SK-N-SH treated with all-trans-retinoic acid at 6 μM for 48 hours (cell line): ENCODE data around the gene DENND5B.

Source experiments
- ATAC-seq: fragments of 200-7000 bp; cut with Tn5 transposase; 3 replicates; pipeline ENCODE4 v1.9.1; 2020; ENCODE audit warnings: mild to moderate bottlenecking, moderate library complexity
- ARNTL ChIP-seq: fragments of 450-650 bp; formaldehyde crosslinking; IDR thresholded peaks from 2 replicates; pipeline ENCODE4 v1.5.0; 2020; ENCODE audit warnings: low read depth, mild to moderate bottlenecking, moderate library complexity, borderline replicate concordance
- BACH2 ChIP-seq: fragments of 250-450 bp; sonication (Bioruptor Pico); IDR thresholded peaks from 2 replicates; pipeline ENCODE4 v1.9.0; 2021; ENCODE audit warnings: mild to moderate bottlenecking, borderline replicate concordance
- CREB5 ChIP-seq: fragments of 250-450 bp; sonication (Bioruptor Pico); IDR thresholded peaks from 2 replicates; pipeline ENCODE4 v1.5.1; 2020; ENCODE audit warnings: low read depth, mild to moderate bottlenecking, moderate library complexity
- CSDC2 ChIP-seq: fragments of 250-450 bp; sonication (Bioruptor Pico); IDR thresholded peaks from 2 replicates; pipeline ENCODE4 v1.5.0; 2020; ENCODE audit warnings: mild to moderate bottlenecking, moderate library complexity
- CSRNP3 ChIP-seq: fragments of 250-450 bp; sonication (Bioruptor Pico); IDR thresholded peaks from 2 replicates; pipeline ENCODE4 v1.5.1; 2021; ENCODE audit warnings: mild to moderate bottlenecking, moderate library complexity
- ESRRG ChIP-seq: fragments of 250-450 bp; sonication (Bioruptor Pico); IDR thresholded peaks from 2 replicates; pipeline ENCODE4 v1.6.1; 2021; ENCODE audit warnings: mild to moderate bottlenecking
- GLIS3 ChIP-seq: fragments of 250-450 bp; sonication (Bioruptor Pico); IDR thresholded peaks from 2 replicates; pipeline ENCODE4 v1.5.0; 2020; ENCODE audit warnings: mild to moderate bottlenecking, moderate library complexity
- ISL1 ChIP-seq: fragments of 250-450 bp; sonication (Bioruptor Pico); IDR thresholded peaks from 2 replicates; pipeline ENCODE4 v2.1.2; 2022; ENCODE audit warnings: mild to moderate bottlenecking, moderate library complexity
- OSR1 ChIP-seq: fragments of 250-450 bp; sonication (Bioruptor Pico); IDR thresholded peaks from 2 replicates; pipeline ENCODE4 v1.8.0; 2022; ENCODE audit warnings: moderate library complexity, mild to moderate bottlenecking, inconsistent platforms
- PATZ1 ChIP-seq: fragments of 250-450 bp; sonication (Bioruptor Pico); IDR thresholded peaks from 2 replicates; pipeline ENCODE4 v1.8.0; 2020; ENCODE audit warnings: mild to moderate bottlenecking, moderate library complexity, borderline replicate concordance
- PPARA ChIP-seq: fragments of 250-450 bp; sonication (Bioruptor Pico); IDR thresholded peaks from 2 replicates; pipeline ENCODE4 v1.5.0; 2020; ENCODE audit warnings: mild to moderate bottlenecking, borderline replicate concordance
- RARB ChIP-seq: fragments of 250-450 bp; sonication (Bioruptor Pico); IDR thresholded peaks from 2 replicates; pipeline ENCODE4 v1.8.0; 2021; ENCODE audit warnings: mild to moderate bottlenecking, moderate library complexity
- SNAI2 ChIP-seq: fragments of 250-450 bp; sonication (Bioruptor Pico); IDR thresholded peaks from 2 replicates; pipeline ENCODE4 v1.5.0; 2020; ENCODE audit warnings: mild to moderate bottlenecking, moderate library complexity
- TCF4 ChIP-seq: fragments of 250-450 bp; sonication (Bioruptor Pico); IDR thresholded peaks from 2 replicates; pipeline ENCODE4 v1.8.0; 2021; ENCODE audit warnings: mild to moderate bottlenecking, moderate library complexity, borderline replicate concordance
- TOX ChIP-seq: fragments of 250-450 bp; sonication (Bioruptor Pico); IDR thresholded peaks from 2 replicates; pipeline ENCODE4 v1.8.0; 2021; ENCODE audit warnings: mild to moderate bottlenecking, moderate library complexity, borderline replicate concordance
- ZC3H10 ChIP-seq: fragments of 250-450 bp; sonication (Bioruptor Pico); IDR thresholded peaks from 2 replicates; pipeline ENCODE4 v1.5.1; 2021; ENCODE audit warnings: mild to moderate bottlenecking, moderate library complexity
- ZFP3 ChIP-seq: fragments of 250-450 bp; sonication (Bioruptor Pico); IDR thresholded peaks from 2 replicates; pipeline ENCODE4 v1.5.0; 2020; ENCODE audit warnings: mild to moderate bottlenecking, moderate library complexity
- ZNF70 ChIP-seq: fragments of 450-650 bp; formaldehyde crosslinking; IDR thresholded peaks from 2 replicates; pipeline ENCODE4 v1.5.0; 2020; ENCODE audit warnings: mild to moderate bottlenecking, moderate library complexity
- ZNF8 ChIP-seq: fragments of 450-650 bp; formaldehyde crosslinking; IDR thresholded peaks from 2 replicates; pipeline ENCODE4 v1.5.0; 2020; ENCODE audit warnings: mild to moderate bottlenecking, moderate library complexity
- TF ChIP-seq, protein P1 (sequence below): fragments of 250-450 bp; sonication (Bioruptor Pico); IDR thresholded peaks from 2 replicates; pipeline ENCODE4 v1.8.0; 2021; ENCODE audit warnings: low read depth, mild to moderate bottlenecking, moderate library complexity, borderline replicate concordance

Gene DENND5B

DNA sequence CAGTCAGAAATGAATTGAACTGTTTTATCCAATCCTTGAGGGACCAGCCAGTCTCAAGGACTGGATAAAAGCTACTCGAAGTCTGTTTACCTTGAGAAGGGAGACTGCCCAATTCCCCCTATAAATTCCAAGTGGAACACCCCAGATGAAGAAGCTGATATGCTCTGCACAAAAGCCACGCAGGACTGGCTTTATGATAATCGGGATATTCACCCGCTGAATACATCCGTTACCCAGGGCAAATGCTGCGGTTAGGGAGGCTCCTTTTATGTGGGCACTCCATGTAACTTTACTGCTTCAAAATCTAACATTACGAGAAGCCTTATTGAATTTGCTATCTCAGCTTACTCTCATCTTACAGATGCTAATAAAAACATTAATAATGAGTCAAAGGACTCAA, 119.1 kb downstream of the DENND5B start:
- no peak for ATAC-seq
- TF ChIP-seq ZFP3 (CRISPR knock-in tag) (no peak), PPARA (CRISPR knock-in tag) (no peak), PATZ1 (no peak), CSDC2 (no peak)
- TF ChIP-seq, protein P1, sequence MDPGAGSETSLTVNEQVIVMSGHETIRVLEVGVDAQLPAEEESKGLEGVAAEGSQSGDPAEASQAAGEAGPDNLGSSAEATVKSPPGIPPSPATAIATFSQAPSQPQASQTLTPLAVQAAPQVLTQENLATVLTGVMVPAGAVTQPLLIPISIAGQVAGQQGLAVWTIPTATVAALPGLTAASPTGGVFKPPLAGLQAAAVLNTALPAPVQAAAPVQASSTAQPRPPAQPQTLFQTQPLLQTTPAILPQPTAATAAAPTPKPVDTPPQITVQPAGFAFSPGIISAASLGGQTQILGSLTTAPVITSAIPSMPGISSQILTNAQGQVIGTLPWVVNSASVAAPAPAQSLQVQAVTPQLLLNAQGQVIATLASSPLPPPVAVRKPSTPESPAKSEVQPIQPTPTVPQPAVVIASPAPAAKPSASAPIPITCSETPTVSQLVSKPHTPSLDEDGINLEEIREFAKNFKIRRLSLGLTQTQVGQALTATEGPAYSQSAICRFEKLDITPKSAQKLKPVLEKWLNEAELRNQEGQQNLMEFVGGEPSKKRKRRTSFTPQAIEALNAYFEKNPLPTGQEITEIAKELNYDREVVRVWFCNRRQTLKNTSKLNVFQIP = no peak
- TF ChIP-seq, all 23 proteins: peak for 0

DNA sequence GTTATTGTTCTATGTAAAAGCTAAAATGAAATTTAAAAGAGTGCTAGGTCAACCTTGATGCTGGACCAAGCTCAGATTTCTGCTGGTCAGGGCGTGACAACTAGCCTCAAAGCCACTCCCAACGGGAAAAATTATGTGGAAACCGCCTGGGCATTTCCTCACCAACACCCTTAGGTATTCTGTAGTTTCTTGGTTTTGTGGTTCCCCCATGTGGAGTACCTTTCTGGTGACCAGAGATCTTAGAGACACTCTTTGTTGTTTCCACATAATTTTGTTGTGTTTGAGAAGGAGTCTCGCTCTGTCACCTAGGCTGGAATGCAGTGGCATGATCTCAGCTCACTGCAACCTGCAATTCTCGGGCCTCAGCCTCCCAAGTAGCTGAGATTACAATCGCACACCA, 119.9 kb downstream of the DENND5B start:
- ATAC-seq = no peak
- TF ChIP-seq ISL1 (CRISPR knock-in tag) = no peak
- TF ChIP-seq CREB5 = no peak
- TF ChIP-seq TCF4 (CRISPR knock-in tag) = no peak
- no peak for TF ChIP-seq CSRNP3 (CRISPR knock-in tag)
- TF ChIP-seq SNAI2 (CRISPR knock-in tag) = no peak
- TF ChIP-seq ZNF70 = no peak
- TF ChIP-seq PPARA (CRISPR knock-in tag) = no peak
- no peak for TF ChIP-seq PATZ1
- no peak for TF ChIP-seq OSR1 (CRISPR knock-in tag)
- no peak for TF ChIP-seq GLIS3 (CRISPR knock-in tag)
- TF ChIP-seq BACH2 (CRISPR knock-in tag) = no peak
- TF ChIP-seq, protein P1 = no peak
- no peak for TF ChIP-seq ZNF8 (CRISPR knock-in tag)
- TF ChIP-seq ESRRG (CRISPR knock-in tag) = no peak
- TF ChIP-seq ZFP3 (CRISPR knock-in tag) = no peak

GRCh38 chr12:31470459-31470858, 120.5 kb downstream of the DENND5B start:
- ATAC-seq = no peak
- TF ChIP-seq ARNTL (CRISPR knock-in tag) = no peak
- TF ChIP-seq CSRNP3 (CRISPR knock-in tag) = no peak
- TF ChIP-seq ZNF8 (CRISPR knock-in tag) = no peak
- TF ChIP-seq BACH2 (CRISPR knock-in tag) = no peak
- no peak for TF ChIP-seq RARB (CRISPR knock-in tag)
- TF ChIP-seq PATZ1 = no peak
- TF ChIP-seq ZC3H10 (CRISPR knock-in tag) = no peak
- TF ChIP-seq TOX (CRISPR knock-in tag) = no peak
- no peak for TF ChIP-seq TCF4 (CRISPR knock-in tag)
- no peak for TF ChIP-seq CSDC2
- no peak for TF ChIP-seq ZFP3 (CRISPR knock-in tag)
- TF ChIP-seq SNAI2 (CRISPR knock-in tag) = no peak
- TF ChIP-seq ISL1 (CRISPR knock-in tag) = no peak
- no peak for TF ChIP-seq OSR1 (CRISPR knock-in tag)
- TF ChIP-seq CREB5 = no peak
- TF ChIP-seq, protein P1 = no peak
